ENCODE data around the gene SGCE. TPM values are rescaled to one million over a fixed set of nuclear protein-coding genes. Genes with fewer than 3 reads are reported as not detected.

SGCE gene
- total RNA-seq, 1 donor from 2014 or later: 169 TPM

DNA sequence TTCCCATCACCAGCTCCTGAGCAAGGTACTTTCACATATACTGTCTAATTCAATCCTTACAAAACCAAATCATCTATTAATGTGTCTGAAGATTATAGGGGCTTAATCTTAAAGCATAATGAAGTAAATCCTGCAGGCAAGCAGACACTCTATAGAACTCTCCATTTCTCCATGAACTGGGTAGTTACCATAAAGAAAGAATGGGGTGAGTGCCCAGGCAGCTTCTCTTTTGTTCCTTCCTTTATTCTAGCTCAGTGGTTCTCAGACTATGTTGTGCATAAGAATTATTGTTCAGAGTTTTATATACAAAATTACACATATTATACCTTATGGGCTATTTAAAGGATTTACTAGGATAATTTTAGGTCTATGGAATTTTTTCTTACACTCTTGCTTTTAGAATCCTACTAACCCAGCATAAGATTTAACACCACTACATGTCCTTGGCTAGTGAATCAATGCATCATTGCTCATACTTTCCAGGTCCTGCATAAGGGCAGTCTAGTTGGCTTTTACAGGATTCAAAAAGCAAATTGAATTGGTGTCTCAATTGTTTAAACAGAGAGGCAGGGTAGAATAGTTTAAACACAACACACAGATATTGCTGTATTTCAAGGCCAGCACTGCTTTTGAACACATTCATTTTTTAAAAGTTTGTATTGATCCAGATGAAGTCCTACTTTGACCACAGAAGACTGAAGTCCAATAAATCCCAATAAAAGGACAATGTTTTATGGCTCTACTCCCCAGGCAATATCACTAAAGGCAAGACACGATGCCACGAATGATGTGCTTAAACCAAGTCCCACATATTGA, 12.9 kb downstream of the SGCE start:
- H3K27ac Mint-ChIP-seq: peak overlapping the region; percentile 67
- no peaks in the 10 kb centered on the region for H3F3A ChIP-seq (ENCODE audit: low read depth)
- H3K36me3 Mint-ChIP-seq: peaks cover 23% of the 10 kb centered on the region
- no peak overlapping the region for H3K4me3 Mint-ChIP-seq
- H3K4me3 ChIP-seq: no peak overlapping the region
- TF ChIP-seq, protein P1, sequence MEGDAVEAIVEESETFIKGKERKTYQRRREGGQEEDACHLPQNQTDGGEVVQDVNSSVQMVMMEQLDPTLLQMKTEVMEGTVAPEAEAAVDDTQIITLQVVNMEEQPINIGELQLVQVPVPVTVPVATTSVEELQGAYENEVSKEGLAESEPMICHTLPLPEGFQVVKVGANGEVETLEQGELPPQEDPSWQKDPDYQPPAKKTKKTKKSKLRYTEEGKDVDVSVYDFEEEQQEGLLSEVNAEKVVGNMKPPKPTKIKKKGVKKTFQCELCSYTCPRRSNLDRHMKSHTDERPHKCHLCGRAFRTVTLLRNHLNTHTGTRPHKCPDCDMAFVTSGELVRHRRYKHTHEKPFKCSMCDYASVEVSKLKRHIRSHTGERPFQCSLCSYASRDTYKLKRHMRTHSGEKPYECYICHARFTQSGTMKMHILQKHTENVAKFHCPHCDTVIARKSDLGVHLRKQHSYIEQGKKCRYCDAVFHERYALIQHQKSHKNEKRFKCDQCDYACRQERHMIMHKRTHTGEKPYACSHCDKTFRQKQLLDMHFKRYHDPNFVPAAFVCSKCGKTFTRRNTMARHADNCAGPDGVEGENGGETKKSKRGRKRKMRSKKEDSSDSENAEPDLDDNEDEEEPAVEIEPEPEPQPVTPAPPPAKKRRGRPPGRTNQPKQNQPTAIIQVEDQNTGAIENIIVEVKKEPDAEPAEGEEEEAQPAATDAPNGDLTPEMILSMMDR (IDR thresholded peaks at IDR 0.05): no peak
- TF ChIP-seq EZH2 (IDR thresholded peaks at IDR 0.05) (no peak), EZH2phosphoT487 (IDR thresholded peaks at IDR 0.05) (no peak)
- no peaks in the 10 kb centered on the region for H3K27me3 ChIP-seq
- peaks cover 7% of the 10 kb centered on the region for H3K9me3 Mint-ChIP-seq
- H3K4me1 Mint-ChIP-seq: peaks cover 19% of the 10 kb centered on the region
- H3K27me3 Mint-ChIP-seq (ENCODE audit: insufficient read depth, low read depth): no peaks in the 10 kb centered on the region
- peaks cover 34% of the 10 kb centered on the region for H4K20me1 ChIP-seq (ENCODE audit: low read depth)
- no peaks in the 10 kb centered on the region for H3K9me3 ChIP-seq (ENCODE audit: low read depth)
- H3K4me1 ChIP-seq: peaks cover 20% of the 10 kb centered on the region
- H2AFZ ChIP-seq (replicated peaks): no peak overlapping the region
- no peak overlapping the region for H3K9ac ChIP-seq
- H3K79me2 ChIP-seq (ENCODE audit: low read depth): peaks cover 68% of the 10 kb centered on the region
- no peak overlapping the region for H3K27ac ChIP-seq
- no peak overlapping the region for H3K4me2 ChIP-seq
- no peak for DNase-seq (ENCODE audit: low spot score)
- H3K36me3 ChIP-seq: peaks cover 6% of the 10 kb centered on the region

DNA sequence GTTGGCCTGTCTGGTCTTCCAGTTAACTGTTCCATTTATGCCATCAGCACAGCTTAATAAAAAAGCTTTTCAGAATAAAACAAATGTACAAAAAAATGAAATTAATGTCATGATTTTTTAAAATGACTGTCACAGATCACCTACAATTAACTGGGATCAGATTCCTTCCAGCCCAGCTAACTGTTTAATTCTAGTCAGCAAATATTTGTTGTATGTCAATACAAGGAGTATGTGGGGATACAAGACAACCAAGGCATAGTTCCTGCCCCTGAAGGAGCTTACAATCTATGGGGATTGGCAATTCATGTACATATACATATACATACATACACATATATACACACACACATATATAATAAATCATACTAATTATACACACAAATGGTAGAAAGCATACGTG, 16.5 kb downstream of the SGCE start:
- H3K27me3 ChIP-seq: no peaks in the 10 kb centered on the region
- no peaks in the 10 kb centered on the region for H3F3A ChIP-seq (ENCODE audit: low read depth)
- H3K4me3 ChIP-seq: no peak overlapping the region
- Mint-ChIP-seq H3K9me3 (no peaks in the 10 kb centered on the region), H3K4me3 (no peak overlapping the region), H3K36me3 (peaks cover 16% of the 10 kb centered on the region), H3K27ac (no peak overlapping the region), H3K27me3 (ENCODE audit: insufficient read depth, low read depth) (no peaks in the 10 kb centered on the region), H3K4me1 (peaks cover 24% of the 10 kb centered on the region)
- H3K79me2 ChIP-seq (ENCODE audit: low read depth): peaks cover 41% of the 10 kb centered on the region
- H3K9me3 ChIP-seq (ENCODE audit: low read depth): no peaks in the 10 kb centered on the region
- peaks cover 10% of the 10 kb centered on the region for H3K4me1 ChIP-seq
- H4K20me1 ChIP-seq (ENCODE audit: low read depth): peaks cover 19% of the 10 kb centered on the region
- no peak for DNase-seq (ENCODE audit: low spot score)
- H2AFZ ChIP-seq (replicated peaks): no peak overlapping the region
- TF ChIP-seq EZH2 (IDR thresholded peaks at IDR 0.05): no peak
- TF ChIP-seq, protein P1 (IDR thresholded peaks at IDR 0.05): no peak
- no peak for TF ChIP-seq EZH2phosphoT487 (IDR thresholded peaks at IDR 0.05)
- H3K9ac ChIP-seq: no peak overlapping the region
- H3K4me2 ChIP-seq: no peak overlapping the region
- H3K27ac ChIP-seq: no peak overlapping the region
- peaks cover 6% of the 10 kb centered on the region for H3K36me3 ChIP-seq

DNA sequence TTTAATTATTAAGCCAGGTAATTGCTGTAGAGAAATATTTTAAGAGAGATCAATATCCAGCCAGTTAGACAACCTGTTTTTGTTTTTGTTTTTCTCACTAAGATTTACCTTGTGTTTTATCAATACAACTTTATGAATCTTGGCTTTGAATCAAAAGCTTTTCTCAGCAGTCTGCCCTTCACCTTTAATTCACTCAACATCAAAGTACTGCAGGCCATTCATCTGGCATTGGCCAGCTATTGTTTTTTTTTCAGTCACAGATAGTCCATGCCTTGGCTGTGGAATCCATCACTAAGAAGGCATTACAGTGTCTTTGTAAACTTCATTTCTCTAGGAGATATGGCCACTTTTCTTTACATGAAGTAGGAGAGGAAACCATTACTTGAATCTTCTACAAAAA, 20.2 kb downstream of the SGCE start:
- Histone ChIP-seq H3F3A (ENCODE audit: low read depth) (no peaks in the 10 kb centered on the region), H3K27me3 (no peaks in the 10 kb centered on the region), H3K79me2 (ENCODE audit: low read depth) (peaks cover 31% of the 10 kb centered on the region), H3K9ac (no peak overlapping the region), H3K4me2 (no peak overlapping the region), H3K27ac (no peak overlapping the region), H3K9me3 (ENCODE audit: low read depth) (no peaks in the 10 kb centered on the region), H4K20me1 (ENCODE audit: low read depth) (peaks cover 31% of the 10 kb centered on the region), H2AFZ (replicated peaks) (no peak overlapping the region), H3K36me3 (peaks cover 6% of the 10 kb centered on the region), H3K4me3 (no peak overlapping the region), H3K4me1 (no peaks in the 10 kb centered on the region)
- Mint-ChIP-seq H3K27me3 (ENCODE audit: insufficient read depth, low read depth) (no peaks in the 10 kb centered on the region), H3K27ac (peak overlapping the region; percentile 42), H3K4me1 (peaks cover 48% of the 10 kb centered on the region), H3K36me3 (peaks cover 14% of the 10 kb centered on the region), H3K4me3 (no peak overlapping the region), H3K9me3 (no peaks in the 10 kb centered on the region)
- no peak for TF ChIP-seq EZH2phosphoT487 (IDR thresholded peaks at IDR 0.05)
- no peak for DNase-seq (ENCODE audit: low spot score)

DNA sequence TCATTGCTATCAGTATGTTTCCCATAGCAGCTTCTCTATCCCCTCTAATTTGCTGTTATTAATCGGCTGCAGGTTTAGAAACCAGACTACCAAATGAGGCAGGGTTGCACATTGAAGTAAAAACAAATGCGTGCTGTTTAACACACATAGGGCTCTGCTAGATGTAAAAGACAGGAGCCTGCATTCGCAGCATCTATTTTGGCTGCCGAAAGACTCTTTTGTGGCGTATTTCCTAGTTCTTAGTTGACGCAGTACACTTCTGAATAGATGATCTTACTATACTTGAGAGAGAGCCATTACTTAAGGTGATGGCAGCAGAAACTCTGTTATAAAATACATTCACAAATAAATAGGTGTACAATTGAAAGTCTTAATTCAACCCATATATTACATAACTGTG, 21.4 kb downstream of the SGCE start:
- no peaks in the 10 kb centered on the region for H3K27me3 Mint-ChIP-seq (ENCODE audit: insufficient read depth, low read depth)
- no peak overlapping the region for H3K27ac Mint-ChIP-seq
- Histone ChIP-seq H3F3A (ENCODE audit: low read depth) (no peaks in the 10 kb centered on the region), H3K27me3 (no peaks in the 10 kb centered on the region), H3K27ac (no peak overlapping the region), H2AFZ (replicated peaks) (no peak overlapping the region), H3K79me2 (ENCODE audit: low read depth) (peaks cover 28% of the 10 kb centered on the region), H3K4me2 (no peak overlapping the region), H3K9ac (no peak overlapping the region), H3K9me3 (ENCODE audit: low read depth) (no peaks in the 10 kb centered on the region), H3K36me3 (peaks cover 6% of the 10 kb centered on the region), H3K4me1 (no peaks in the 10 kb centered on the region), H4K20me1 (ENCODE audit: low read depth) (peaks cover 31% of the 10 kb centered on the region), H3K4me3 (no peak overlapping the region)
- DNase-seq (ENCODE audit: low spot score): no peak
- H3K4me3 Mint-ChIP-seq: no peak overlapping the region
- no peak for TF ChIP-seq EZH2 (IDR thresholded peaks at IDR 0.05)
- TF ChIP-seq, protein P1 (IDR thresholded peaks at IDR 0.05): no peak
- no peak for TF ChIP-seq EZH2phosphoT487 (IDR thresholded peaks at IDR 0.05)
- H3K9me3 Mint-ChIP-seq: no peaks in the 10 kb centered on the region
- H3K4me1 Mint-ChIP-seq: peaks cover 51% of the 10 kb centered on the region
- peaks cover 9% of the 10 kb centered on the region for H3K36me3 Mint-ChIP-seq

Measured in neural progenitor cell (in vitro differentiated cells).